Lung (tissue), 12 donors: ENCODE measurements around the gene C6orf62. TPM values are rescaled to one million over a fixed set of nuclear protein-coding genes. Genes with fewer than 3 reads are reported as not detected.
"Not testable (repeated sequence)": the region's sequence is repeated elsewhere in the genome, so short reads cannot be mapped to it uniquely, and the experiment has no call there.

ENCODE experiments used
- ATAC-seq: fragments of 200-7000 bp; cut with Tn5 transposase; one replicate; pipeline ENCODE4 v1.9.1; 2020; ENCODE audit warnings: moderate number of reproducible peaks; ENCODE audit not compliant: insufficient read depth, low FRiP score
- DNase-seq, 3 donors: peaks; one replicate each; pipeline ENCODE4 v3.0.0-alpha.2; 2013 to 2017
- H3K27ac ChIP-seq, 2 donors: one replicate each; pipeline ENCODE4 v1.5.1; 2013; ENCODE audit warnings: mild to moderate bottlenecking in 2 of 2, moderate library complexity in 2 of 2, control low read depth in 1 of 2, inconsistent platforms in 1 of 2, low read depth in 1 of 2, low read length in 1 of 2
- H3K27me3 ChIP-seq, 3 donors: one replicate each; pipeline ENCODE4 v1.5.1; 2013; ENCODE audit warnings: low read length in 2 of 3; ENCODE audit not compliant: control insufficient read depth in 3 of 3, insufficient read depth in 3 of 3
- H3K36me3 ChIP-seq, 4 donors: one replicate each; pipeline ENCODE4 v1.5.1; 2013; ENCODE audit warnings: low read length in 4 of 4, mild to moderate bottlenecking in 1 of 4, moderate library complexity in 1 of 4; ENCODE audit not compliant: control insufficient read depth in 4 of 4, insufficient read depth in 4 of 4
- H3K4me1 ChIP-seq, 5 donors: one replicate each; pipeline ENCODE4 v1.5.1; 2013; ENCODE audit warnings: low read length in 5 of 5, mild to moderate bottlenecking in 2 of 5, moderate library complexity in 1 of 5; ENCODE audit not compliant: control insufficient read depth in 5 of 5, insufficient read depth in 5 of 5
- H3K4me3 ChIP-seq: one replicate; pipeline ENCODE4 v1.5.1; 2013; ENCODE audit warnings: mild to moderate bottlenecking, control low read depth, moderate library complexity
- H3K9ac ChIP-seq, 2 donors: one replicate each; pipeline ENCODE4 v1.5.1; 2013; ENCODE audit warnings: low read length in 2 of 2, control low read depth in 1 of 2; ENCODE audit not compliant: insufficient read depth in 1 of 2
- H3K9me3 ChIP-seq, 4 donors: one replicate each; pipeline ENCODE4 v1.5.1; 2013; ENCODE audit warnings: low read length in 3 of 4, mild to moderate bottlenecking in 1 of 4, moderate library complexity in 1 of 4; ENCODE audit not compliant: control insufficient read depth in 4 of 4, insufficient read depth in 3 of 4
- WGBS, 2 donors: extraction: QIAGEN DNeasy Blood & Tissue Kit; methylation state at CpG; one replicate each; pipeline ENCODE4 v1.1.7; 2013; 5-methylcytosine and 5-hydroxymethylcytosine counted together
- polyA plus RNA-seq, 2 donors: library from polyadenylated mRNA; stranded (reverse); fragments of 200-250 nt; gene quantifications; one replicate each; pipeline ENCODE4 v1.2.1, GENCODE V29; 2013
- total RNA-seq, 2 donors: library from RNA; depleted of rRNA in 1 of 2; stranded (reverse); fragments of >200 nt in 1 of 2; gene quantifications; one replicate each; pipeline ENCODE4 v1.2.1, GENCODE V29; 2014 to 2021
- TF ChIP-seq, protein P1 (sequence below): IDR thresholded peaks from 2 replicates; pipeline ENCODE4 v1.5.1; 2012; ENCODE audit warnings: mild to moderate bottlenecking; ENCODE audit errors: control extremely low read depth, extremely low read depth
- donor health status: control.
- donor health status: control.
- donor health status: Bipolar disorder and iron deficiency.
- donor health status: healthy.
- donor health status: DM: yes; HTN: yes; CAD: no.

Gene C6orf62
- total and polyA plus RNA-seq, 4 donors = 71.8 to 123 (median 80.1) TPM

DNA sequence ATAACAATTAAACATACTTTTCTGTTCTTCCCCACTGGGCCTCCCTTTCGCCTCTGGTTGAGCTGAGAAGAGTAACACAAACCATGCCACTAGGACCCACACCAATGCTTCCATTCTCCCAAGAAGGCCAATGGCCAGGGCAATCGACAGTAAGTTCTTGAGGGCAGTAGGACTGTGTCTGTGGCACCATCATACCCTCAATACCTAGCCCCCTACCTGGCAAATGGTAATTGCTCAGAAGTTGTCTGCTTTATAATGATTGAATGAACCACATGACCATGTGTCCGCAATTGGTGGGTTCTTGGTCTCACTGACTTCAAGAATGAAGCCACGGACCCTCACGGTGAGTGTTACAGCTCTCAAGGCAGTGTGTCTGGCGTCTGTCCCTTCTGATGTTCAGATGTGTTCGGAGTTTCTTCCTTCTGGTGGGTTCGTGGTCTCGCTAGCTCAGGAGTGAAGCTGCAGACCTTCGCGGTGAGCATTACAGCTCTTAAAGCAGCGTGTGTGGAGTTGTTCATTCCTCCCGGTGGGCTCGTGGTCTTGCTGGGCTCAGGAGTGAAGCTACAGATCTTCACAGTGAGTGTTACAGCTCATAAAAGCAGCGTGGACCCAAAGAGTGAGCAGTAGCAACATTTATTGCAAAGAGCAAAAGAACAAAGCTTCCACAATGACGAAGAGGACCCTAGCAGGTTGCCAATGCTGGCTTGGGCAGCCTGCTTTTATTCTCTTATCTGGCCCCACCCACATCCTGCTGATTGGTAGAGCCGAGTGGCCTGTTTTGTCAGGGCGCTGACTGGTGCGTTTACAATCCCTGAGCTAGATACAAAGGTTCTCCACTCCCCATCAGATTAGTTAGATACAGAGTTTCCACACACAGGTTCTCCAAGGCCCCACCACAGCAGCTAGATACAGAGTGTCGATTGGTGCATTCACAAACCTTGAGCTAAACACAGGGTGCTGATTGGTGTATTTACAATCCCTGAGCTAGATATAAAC, 46.2 kb upstream of the C6orf62 start:
- WGBS, 2 donors = 91% methylated on average over 20 of the region's 20 CpGs
- H3K27me3 ChIP-seq, DNase-seq, H3K4me3 ChIP-seq, H3K36me3 ChIP-seq, H3K9me3 ChIP-seq, H3K9ac ChIP-seq, ATAC-seq, H3K4me1 ChIP-seq, H3K27ac ChIP-seq: not testable (repeated sequence)

DNA sequence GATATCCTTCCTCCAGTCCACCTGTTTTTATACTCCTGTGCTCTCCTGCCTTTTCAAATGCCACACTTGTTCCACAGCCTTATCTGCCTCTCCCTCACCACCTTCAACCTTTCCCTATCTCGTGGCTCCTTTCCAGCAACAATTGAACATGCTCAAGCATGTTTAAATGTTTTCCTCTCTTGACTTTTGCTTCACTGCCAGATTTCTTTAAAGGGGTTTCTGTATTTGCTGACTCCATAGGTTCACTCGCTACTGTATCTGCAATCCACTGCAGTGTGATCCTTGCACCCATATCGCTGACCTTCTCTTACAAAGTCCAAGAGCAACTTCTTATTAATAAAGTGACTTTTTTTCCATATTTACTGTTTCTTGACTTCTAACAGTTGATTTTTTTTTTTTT, 44.6 kb upstream of the C6orf62 start:
- peak; percentile 29 to 82 (median 52) for DNase-seq
- TF ChIP-seq, protein P1, sequence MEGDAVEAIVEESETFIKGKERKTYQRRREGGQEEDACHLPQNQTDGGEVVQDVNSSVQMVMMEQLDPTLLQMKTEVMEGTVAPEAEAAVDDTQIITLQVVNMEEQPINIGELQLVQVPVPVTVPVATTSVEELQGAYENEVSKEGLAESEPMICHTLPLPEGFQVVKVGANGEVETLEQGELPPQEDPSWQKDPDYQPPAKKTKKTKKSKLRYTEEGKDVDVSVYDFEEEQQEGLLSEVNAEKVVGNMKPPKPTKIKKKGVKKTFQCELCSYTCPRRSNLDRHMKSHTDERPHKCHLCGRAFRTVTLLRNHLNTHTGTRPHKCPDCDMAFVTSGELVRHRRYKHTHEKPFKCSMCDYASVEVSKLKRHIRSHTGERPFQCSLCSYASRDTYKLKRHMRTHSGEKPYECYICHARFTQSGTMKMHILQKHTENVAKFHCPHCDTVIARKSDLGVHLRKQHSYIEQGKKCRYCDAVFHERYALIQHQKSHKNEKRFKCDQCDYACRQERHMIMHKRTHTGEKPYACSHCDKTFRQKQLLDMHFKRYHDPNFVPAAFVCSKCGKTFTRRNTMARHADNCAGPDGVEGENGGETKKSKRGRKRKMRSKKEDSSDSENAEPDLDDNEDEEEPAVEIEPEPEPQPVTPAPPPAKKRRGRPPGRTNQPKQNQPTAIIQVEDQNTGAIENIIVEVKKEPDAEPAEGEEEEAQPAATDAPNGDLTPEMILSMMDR = no peak
- Histone ChIP-seq H3K27me3 (no peaks in the 10 kb centered on the region), H3K36me3 (no peaks in the 10 kb centered on the region), H3K4me1 (peaks cover 0 to 8% (median 0%) of the 10 kb centered on the region in 5 donors), H3K4me3 (no peak overlapping the region), H3K27ac (no peak overlapping the region), H3K9me3 (no peaks in the 10 kb centered on the region), H3K9ac (no peak overlapping the region)
- ATAC-seq = peak; percentile 28
- WGBS, 2 donors = 58 to 81% methylated on average over 3 of the region's 3 CpGs

DNA sequence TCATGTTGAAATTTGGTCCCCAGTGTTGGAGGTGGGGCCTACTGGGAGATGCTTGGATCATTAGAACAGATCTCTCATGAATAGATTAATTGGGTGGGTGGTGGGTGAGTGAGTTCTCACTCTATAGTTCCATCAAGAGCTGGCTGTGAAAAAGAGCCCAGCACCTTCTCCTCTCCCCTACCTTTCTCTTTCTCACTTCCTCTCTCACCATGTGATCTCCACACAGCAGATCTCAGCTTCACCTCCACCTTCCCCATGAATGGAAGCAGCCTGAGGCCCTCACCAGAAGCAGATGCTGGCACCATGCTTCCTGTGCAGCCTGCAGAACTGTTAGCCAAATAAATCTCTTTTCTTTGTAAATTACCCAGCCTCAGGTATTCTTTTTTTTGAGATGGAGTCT, 42.9 kb upstream of the C6orf62 start:
- peaks cover 0 to 13% (median 0%) of the 10 kb centered on the region in 5 donors for H3K4me1 ChIP-seq
- H3K36me3 ChIP-seq = no peaks in the 10 kb centered on the region
- no peak overlapping the region for H3K4me3 ChIP-seq
- no peaks in the 10 kb centered on the region for H3K27me3 ChIP-seq
- DNase-seq = no peak
- H3K27ac ChIP-seq = no peak overlapping the region
- H3K9ac ChIP-seq = no peak overlapping the region
- ATAC-seq = no peak
- TF ChIP-seq, protein P1 = no peak
- no peaks in the 10 kb centered on the region for H3K9me3 ChIP-seq

DNA sequence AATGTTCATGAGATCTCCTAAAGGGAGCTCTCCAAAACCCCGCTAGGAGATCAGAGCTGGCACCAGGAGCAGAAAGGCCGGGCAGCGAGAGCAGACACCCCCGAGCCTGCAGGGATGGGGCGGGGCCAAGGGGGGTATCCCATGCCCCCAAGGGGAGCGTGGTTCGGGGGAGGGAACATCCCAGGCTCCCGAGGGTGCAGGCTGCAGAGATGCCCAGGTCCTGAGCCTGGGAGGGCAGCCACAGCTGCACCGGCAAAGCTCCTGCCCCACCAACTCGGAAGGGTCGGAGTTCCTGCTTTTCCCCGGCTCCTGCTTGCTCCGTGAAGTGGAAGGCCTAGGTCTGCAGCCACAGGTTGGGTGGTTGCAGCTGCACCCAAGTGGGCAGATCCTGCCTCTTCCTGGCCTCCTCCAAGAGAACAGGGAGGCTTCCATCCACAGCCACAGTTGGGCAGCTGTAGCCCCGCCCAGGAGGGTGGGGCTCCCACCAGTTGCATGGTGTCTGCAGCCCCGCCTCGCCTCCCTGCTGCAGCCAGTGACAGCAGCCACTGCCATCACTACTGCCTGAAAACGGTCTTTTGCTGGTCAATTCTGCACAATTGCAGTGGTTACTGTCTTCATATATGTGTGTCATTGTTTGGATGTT, 42.4 kb upstream of the C6orf62 start:
- H3K9ac ChIP-seq = no peak overlapping the region
- WGBS, 2 donors = 91 to 93% methylated on average over 17 of the region's 17 CpGs
- H3K4me3 ChIP-seq = no peak overlapping the region
- H3K4me1 ChIP-seq = peaks cover 0 to 13% (median 0%) of the 10 kb centered on the region in 5 donors
- H3K9me3 ChIP-seq = no peaks in the 10 kb centered on the region
- ATAC-seq (no peak), DNase-seq (no peak)
- H3K27me3 ChIP-seq = no peaks in the 10 kb centered on the region
- H3K27ac ChIP-seq = no peak overlapping the region
- no peaks in the 10 kb centered on the region for H3K36me3 ChIP-seq
- TF ChIP-seq, protein P1 = no peak
